Sigmoid colon (tissue), 7 donors: ENCODE data around the gene SLC24A4. TPM values are rescaled to one million over a fixed set of nuclear protein-coding genes. Genes with fewer than 3 reads are reported as not detected.

Source experiments
- DNase-seq: peaks from one replicate; pipeline ENCODE4 v3.0.0-alpha.2; 2019
- H3K27ac ChIP-seq, 4 donors: fragments of 200-600 bp; sonication (generic); one replicate each; pipeline ENCODE4 v1.5.1; 2016 to 2019; ENCODE audit warnings: mild to moderate bottlenecking in 1 of 4
- H3K27me3 ChIP-seq, 3 donors: fragments of 200-600 bp; sonication (generic); one replicate each; pipeline ENCODE4 v1.5.1; 2019; ENCODE audit warnings: mild to moderate bottlenecking in 1 of 3
- H3K36me3 ChIP-seq, 4 donors: fragments of 200-600 bp; sonication (generic); one replicate each; pipeline ENCODE4 v1.5.1; 2016 to 2019
- H3K4me1 ChIP-seq, 4 donors: fragments of 200-600 bp; sonication (generic); one replicate each; pipeline ENCODE4 v1.5.1; 2017 to 2019
- H3K4me3 ChIP-seq, 4 donors: fragments of 200-600 bp; sonication (generic); one replicate each; pipeline ENCODE4 v1.5.1; 2017 to 2019; ENCODE audit warnings: mild to moderate bottlenecking in 2 of 4, moderate library complexity in 1 of 4
- H3K9me3 ChIP-seq, 4 donors: fragments of 200-600 bp in 3 of 4; sonication (generic) in 3 of 4; one replicate each; pipeline versions ENCODE4 v1.5.1 to v1.6.1; 2013 to 2019
- EP300 ChIP-seq, 4 donors: sonication (generic); formaldehyde crosslinking; IDR thresholded peaks; one replicate each; pipeline ENCODE4 v1.6.1; 2017; ENCODE audit warnings: antibody characterized with exemption in 4 of 4
- POLR2A ChIP-seq, 2 donors: fragments of 450-650 bp; IDR thresholded peaks; one replicate each; pipeline ENCODE4 v1.6.1; 2016; ENCODE audit warnings: antibody characterized with exemption in 2 of 2, mild to moderate bottlenecking in 2 of 2, moderate library complexity in 2 of 2
- POLR2AphosphoS5 ChIP-seq, 4 donors: sonication (generic); formaldehyde crosslinking; IDR thresholded peaks; one replicate each; pipeline ENCODE4 v1.6.1; 2017; ENCODE audit warnings: antibody characterized with exemption in 4 of 4
- WGBS, 2 donors: extraction: QIAGEN DNeasy Blood & Tissue Kit; methylation state at CpG; one replicate each; pipeline ENCODE4 v1.1.7; 2013; 5-methylcytosine and 5-hydroxymethylcytosine counted together
- intact Hi-C: fragments of 100-400 bp; cut with DNase I; formaldehyde crosslinking; loops from one replicate; pipeline ENCODE4 v1.15.1; 2023
- polyA plus RNA-seq, 3 donors: library from polyadenylated mRNA; stranded (reverse); fragments of 200-250 nt; gene quantifications; one replicate each; pipeline ENCODE4 v1.2.3, GENCODE V29; 2013
- total RNA-seq, 4 donors: library from RNA; depleted of rRNA; stranded (reverse); fragments of >200 nt; gene quantifications; one replicate each; pipeline ENCODE4 v1.1.0, GENCODE V29; 2016
- TF ChIP-seq, protein P1 (sequence below), 4 experiments: fragments of 450-650 bp in 3 of 4; fragments of 200-600 bp in 1 of 4; IDR thresholded peaks; one replicate each; pipeline ENCODE4 v1.5.1; 2016 to 2019; ENCODE audit warnings: antibody characterized with exemption in 4 of 4, mild to moderate bottlenecking in 3 of 4, moderate library complexity in 2 of 4
- donor health status: healthy with polysubstance abuse.
- donor health status: Bipolar disorder and iron deficiency.
- donor health status: healthy.

The SLC24A4 gene
- total and polyA plus RNA-seq, 7 donors, result under 0.01 to 1.4 (median 0.77) TPM; not detected in 1

DNA sequence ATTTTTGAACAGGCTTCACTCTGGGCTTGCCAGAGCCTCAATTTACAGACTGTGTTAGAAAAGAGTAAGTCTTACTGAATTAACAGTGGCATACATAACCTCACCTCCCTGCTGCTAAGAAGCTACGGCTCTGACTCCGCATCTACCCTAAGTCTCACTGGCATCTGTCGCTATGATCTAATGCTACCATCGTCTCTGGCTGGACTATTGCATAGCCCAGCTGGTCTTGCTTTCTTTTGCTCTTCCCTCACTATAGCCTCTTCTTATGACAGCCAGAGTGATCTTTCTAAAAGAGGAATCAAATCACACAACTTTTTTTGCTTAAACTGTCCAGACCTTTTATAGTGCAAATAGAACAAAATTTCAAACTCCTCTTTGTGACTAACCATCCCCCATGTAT is 81.1 kb downstream of the SLC24A4 start:
- Histone ChIP-seq H3K9me3 (no peaks in the 10 kb centered on the region), H3K27me3 (no peaks in the 10 kb centered on the region), H3K4me3 (no peak overlapping the region), H3K27ac (no peak overlapping the region), H3K4me1 (peaks cover 0 to 24% (median 14%) of the 10 kb centered on the region in 4 donors), H3K36me3 (no peaks in the 10 kb centered on the region)
- intact Hi-C loops, result no loop called here
- TF ChIP-seq EP300 (IDR thresholded peaks at IDR 0.05) (no peak), POLR2A (IDR thresholded peaks at IDR 0.05) (no peak)
- DNase-seq, result no peak
- WGBS, 2 donors, result 84 to 87% methylated on average over 4 of the region's 4 CpGs

DNA sequence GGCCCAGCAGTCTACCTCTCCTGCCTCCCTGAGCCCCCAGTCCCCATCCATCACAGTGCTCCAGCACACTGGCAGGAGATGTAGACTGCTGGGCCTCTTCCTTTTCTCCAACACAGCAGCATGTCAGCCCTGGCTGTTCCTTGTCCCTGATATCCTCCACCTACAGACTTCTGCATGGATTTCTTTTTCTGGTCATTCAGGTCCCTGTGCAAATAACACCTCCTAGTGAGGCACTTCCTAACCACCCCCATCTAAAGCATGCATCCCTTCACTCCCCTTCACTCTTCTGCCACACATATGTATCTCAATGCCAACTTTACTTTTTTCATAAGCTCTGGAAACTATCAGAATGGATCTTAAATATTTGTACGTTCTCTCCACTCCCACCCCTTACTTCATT is 81.5 kb downstream of the SLC24A4 start:
- H3K27ac ChIP-seq, result no peak overlapping the region
- WGBS, 2 donors, result 76 to 80% methylated on average over 1 of the region's 1 CpG
- no peak overlapping the region for H3K4me3 ChIP-seq
- no peaks in the 10 kb centered on the region for H3K9me3 ChIP-seq
- H3K4me1 ChIP-seq, result peaks cover 0 to 28% (median 15%) of the 10 kb centered on the region in 4 donors
- intact Hi-C loops, result no loop called here
- DNase-seq, result no peak
- H3K36me3 ChIP-seq, result no peaks in the 10 kb centered on the region
- no peaks in the 10 kb centered on the region for H3K27me3 ChIP-seq
- TF ChIP-seq EP300 (IDR thresholded peaks at IDR 0.05) (no peak), POLR2AphosphoS5 (IDR thresholded peaks at IDR 0.05) (no peak), POLR2A (IDR thresholded peaks at IDR 0.05) (no peak)
- TF ChIP-seq, protein P1, sequence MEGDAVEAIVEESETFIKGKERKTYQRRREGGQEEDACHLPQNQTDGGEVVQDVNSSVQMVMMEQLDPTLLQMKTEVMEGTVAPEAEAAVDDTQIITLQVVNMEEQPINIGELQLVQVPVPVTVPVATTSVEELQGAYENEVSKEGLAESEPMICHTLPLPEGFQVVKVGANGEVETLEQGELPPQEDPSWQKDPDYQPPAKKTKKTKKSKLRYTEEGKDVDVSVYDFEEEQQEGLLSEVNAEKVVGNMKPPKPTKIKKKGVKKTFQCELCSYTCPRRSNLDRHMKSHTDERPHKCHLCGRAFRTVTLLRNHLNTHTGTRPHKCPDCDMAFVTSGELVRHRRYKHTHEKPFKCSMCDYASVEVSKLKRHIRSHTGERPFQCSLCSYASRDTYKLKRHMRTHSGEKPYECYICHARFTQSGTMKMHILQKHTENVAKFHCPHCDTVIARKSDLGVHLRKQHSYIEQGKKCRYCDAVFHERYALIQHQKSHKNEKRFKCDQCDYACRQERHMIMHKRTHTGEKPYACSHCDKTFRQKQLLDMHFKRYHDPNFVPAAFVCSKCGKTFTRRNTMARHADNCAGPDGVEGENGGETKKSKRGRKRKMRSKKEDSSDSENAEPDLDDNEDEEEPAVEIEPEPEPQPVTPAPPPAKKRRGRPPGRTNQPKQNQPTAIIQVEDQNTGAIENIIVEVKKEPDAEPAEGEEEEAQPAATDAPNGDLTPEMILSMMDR (IDR thresholded peaks at IDR 0.05), result no peak

DNA sequence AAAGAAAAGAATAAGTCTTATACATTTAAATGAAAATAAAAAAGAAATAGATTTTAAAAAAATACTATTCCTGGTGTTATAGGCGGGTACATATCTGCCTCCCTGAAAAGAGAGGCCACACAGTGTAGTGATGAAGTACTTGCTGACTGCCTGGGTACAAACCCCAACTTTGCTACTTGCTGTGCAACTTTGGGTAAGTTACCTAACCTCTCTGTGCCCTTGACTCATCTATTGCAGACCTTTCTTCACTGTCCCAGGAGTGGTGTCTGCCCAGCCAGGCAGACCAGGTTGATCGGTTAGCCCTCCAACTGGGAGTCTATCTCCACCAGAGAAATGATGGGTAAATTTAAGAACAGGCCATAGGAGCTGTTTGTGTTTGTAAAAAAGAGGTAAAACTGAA is 82.0 kb downstream of the SLC24A4 start:
- no peak for DNase-seq
- no peaks in the 10 kb centered on the region for H3K27me3 ChIP-seq
- H3K27ac ChIP-seq, result no peak overlapping the region
- H3K36me3 ChIP-seq, result no peaks in the 10 kb centered on the region
- no peaks in the 10 kb centered on the region for H3K9me3 ChIP-seq
- H3K4me1 ChIP-seq, result peaks cover 0 to 30% (median 15%) of the 10 kb centered on the region in 4 donors
- no peak for TF ChIP-seq EP300 (IDR thresholded peaks at IDR 0.05)
- TF ChIP-seq POLR2AphosphoS5 (IDR thresholded peaks at IDR 0.05), result no peak
- TF ChIP-seq POLR2A (IDR thresholded peaks at IDR 0.05), result no peak
- TF ChIP-seq, protein P1 (IDR thresholded peaks at IDR 0.05), result no peak
- no peak overlapping the region for H3K4me3 ChIP-seq
- intact Hi-C loops, result no loop called here
- 93 to 94% methylated on average over 2 of the region's 2 CpGs for WGBS, 2 donors

DNA sequence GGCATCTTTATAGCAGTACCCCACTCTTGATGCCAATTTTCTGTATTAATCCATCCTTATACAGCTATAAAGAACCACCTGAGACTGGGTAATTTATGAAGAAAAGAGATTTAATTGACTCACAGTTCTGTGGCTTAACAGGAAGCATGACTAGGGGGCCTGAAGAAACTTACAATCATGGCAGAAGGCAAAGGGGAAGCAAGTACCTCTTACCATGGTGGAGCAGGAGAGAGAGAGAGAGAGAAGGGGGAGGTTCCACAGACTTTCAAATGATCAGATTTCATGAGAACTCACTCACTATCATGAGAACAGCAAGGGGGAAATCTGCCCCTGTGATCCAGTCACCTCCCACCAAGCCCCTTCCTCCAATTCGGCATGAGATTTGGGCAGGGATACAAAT is 84.4 kb downstream of the SLC24A4 start:
- 94 to 96% methylated on average over 1 of the region's 1 CpG for WGBS, 2 donors
- no peak for DNase-seq
- H3K4me3 ChIP-seq, result no peak overlapping the region
- H3K9me3 ChIP-seq, result no peaks in the 10 kb centered on the region
- H3K4me1 ChIP-seq, result peaks cover 0 to 29% (median 11%) of the 10 kb centered on the region in 4 donors
- H3K27me3 ChIP-seq, result no peaks in the 10 kb centered on the region
- no peak overlapping the region for H3K27ac ChIP-seq
- no peaks in the 10 kb centered on the region for H3K36me3 ChIP-seq
- no peak for TF ChIP-seq POLR2AphosphoS5 (IDR thresholded peaks at IDR 0.05)
- no peak for TF ChIP-seq POLR2A (IDR thresholded peaks at IDR 0.05)
- TF ChIP-seq EP300 (IDR thresholded peaks at IDR 0.05), result no peak
- TF ChIP-seq, protein P1 (IDR thresholded peaks at IDR 0.05), result no peak
- intact Hi-C loops, result no loop called here

DNA sequence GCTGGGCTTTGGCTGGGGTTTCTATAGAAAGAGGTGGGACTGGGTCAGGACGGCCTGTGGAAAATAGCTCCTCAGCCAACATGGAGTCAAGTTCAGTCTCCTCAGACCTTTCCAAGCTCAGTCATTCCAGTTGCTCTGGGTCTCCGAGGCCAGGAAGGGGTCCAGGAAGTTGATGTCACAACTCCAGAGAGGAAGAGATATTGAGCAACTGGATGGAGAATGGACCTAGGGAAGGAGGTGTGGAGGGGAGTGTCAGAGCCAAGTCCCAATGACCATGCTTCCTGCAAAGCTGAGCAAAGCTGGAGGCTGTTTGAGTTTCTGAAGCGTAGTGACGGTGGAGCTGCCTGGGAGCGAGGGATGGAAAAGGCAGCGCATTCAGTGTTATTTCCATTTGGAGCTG is 86.1 kb downstream of the SLC24A4 start:
- Histone ChIP-seq H3K4me3 (no peak overlapping the region), H3K4me1 (peaks cover 0 to 44% (median 22%) of the 10 kb centered on the region in 4 donors), H3K27me3 (no peaks in the 10 kb centered on the region), H3K36me3 (no peaks in the 10 kb centered on the region), H3K9me3 (no peaks in the 10 kb centered on the region), H3K27ac (peak overlapping the region in 2 of 4 donors; percentile 29 to 52)
- intact Hi-C loops, result no loop called here
- TF ChIP-seq EP300 (IDR thresholded peaks at IDR 0.05), result no peak
- TF ChIP-seq, protein P1 (IDR thresholded peaks at IDR 0.05), result no peak
- no peak for TF ChIP-seq POLR2AphosphoS5 (IDR thresholded peaks at IDR 0.05)
- no peak for TF ChIP-seq POLR2A (IDR thresholded peaks at IDR 0.05)
- 82 to 85% methylated on average over 6 of the region's 6 CpGs for WGBS, 2 donors
- DNase-seq, result peak; percentile 81
